ENCODE data around the gene SIPA1L3.

GRCh38 chr19:38056646-38057045 lies 149.6 kb downstream of the SIPA1L3 start:
- no peak for TF ChIP-seq CTCF (IDR thresholded peaks at IDR 0.05; ENCODE audit: low read depth, low read length)
- no peak for TF ChIP-seq POLR2A (IDR thresholded peaks at IDR 0.05; ENCODE audit: extremely low read depth, insufficient read length)

Data from NB4 (cell line).